ENCODE data around the gene FRS3. TPM values are rescaled to one million over a fixed set of nuclear protein-coding genes. Genes with fewer than 3 reads are reported as not detected.
A peak's percentile ranks its signal among the peaks of the same experiment; 100 is the strongest.

FRS3 gene
- total and polyA plus RNA-seq, 5 donors from 2014 or later: 1.3 to 6.4 (median 1.5) TPM

DNA sequence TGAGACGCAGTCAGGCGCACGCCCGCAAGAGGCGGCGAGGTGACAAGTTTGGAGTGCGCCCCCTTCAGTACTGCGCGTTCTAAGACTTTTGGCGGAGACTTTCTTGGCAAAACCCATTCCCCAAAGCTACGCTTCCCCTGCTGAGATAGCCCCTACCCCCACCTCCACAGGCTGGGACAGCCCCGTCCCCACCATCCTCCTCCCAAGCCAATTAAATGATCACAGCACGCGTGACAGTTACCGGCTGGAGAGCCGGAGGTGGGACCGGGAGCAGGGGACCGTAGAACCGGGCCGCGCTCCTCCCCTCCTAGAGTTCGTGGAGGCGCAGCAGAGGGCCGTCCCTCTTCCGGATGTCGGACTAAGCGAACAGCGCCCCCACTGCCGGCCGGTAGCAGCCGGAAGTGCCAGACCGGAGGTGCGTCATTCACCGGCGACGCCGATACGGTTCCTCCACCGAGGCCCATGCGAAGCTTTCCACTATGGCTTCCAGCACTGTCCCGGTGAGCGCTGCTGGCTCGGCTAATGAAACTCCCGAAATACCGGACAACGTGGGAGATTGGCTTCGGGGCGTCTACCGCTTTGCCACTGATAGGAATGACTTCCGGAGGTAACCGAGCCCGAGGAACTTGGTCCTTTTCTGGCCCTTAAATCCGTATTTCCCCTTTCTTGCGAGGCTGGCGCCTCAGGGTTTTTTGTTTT is 7.7 kb upstream of the FRS3 start, which contains the start of gene TOMM6:
TSS of gene TOMM6 (plus strand) at position 476 of the 699 bp plus-strand sequence. CDS start at position 480, 4 bp downstream.
- H3K36me3 Mint-ChIP-seq: peaks cover 8% of the 10 kb centered on the region
- H3K27ac Mint-ChIP-seq: peak within 1 kb of the TSS; percentile 97 to 99 (median 97)
- peak; percentile 92 to 96 (median 95) for DNase-seq

DNA sequence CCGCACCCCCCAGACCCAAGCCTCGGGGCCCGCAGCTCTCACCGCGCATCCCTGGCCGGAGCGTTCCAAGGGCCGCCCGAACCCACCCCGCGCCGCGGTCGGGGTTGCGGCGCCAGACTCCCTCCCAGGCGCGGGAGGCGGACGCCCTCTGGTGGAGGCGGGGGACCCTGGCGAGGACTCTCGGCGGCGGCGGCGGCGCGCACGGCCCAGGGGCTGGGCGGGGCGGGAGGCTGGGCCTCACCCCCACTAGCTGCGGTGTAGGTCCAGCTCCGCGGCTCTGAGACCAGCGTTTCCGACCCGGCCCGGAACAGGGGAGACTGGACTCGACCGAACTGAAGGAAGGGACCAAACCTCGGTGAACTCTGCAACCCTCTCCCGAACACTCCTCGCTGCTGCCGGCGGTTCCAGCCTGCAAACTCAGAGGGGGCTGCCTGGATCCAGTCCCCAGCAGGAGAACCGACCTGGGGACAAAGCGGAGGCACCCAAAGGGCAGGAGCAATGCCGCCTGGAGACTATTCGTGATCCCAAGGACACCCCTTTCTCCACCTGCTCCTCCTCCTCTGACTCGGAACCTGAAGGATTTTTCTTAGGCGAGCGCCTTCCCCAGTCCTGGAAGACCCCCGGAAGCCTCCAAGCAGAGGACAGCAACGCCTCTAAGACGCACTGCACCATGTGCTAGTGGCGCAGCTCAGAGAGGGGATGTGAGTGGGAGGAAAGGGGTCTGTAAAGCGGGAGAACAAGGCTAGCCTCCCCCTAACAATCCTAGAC is 6.9 kb upstream of the FRS3 start:
- Mint-ChIP-seq H3K4me1 (peaks cover 6 to 24% (median 12%) of the 10 kb centered on the region in 4 donors), H3K36me3 (peaks cover 8% of the 10 kb centered on the region), H3K27ac (peak overlapping the region; percentile 97 to 99 (median 97)), H3K9me3 (no peaks in the 10 kb centered on the region), H3K4me3 (peak overlapping the region; percentile 96 to 97 (median 96)), H3K27me3 (peaks cover 14% of the 10 kb centered on the region)
- H3K4me3 ChIP-seq (ENCODE audit: low read depth, low read length): peak overlapping the region; percentile 98
- ATAC-seq (ENCODE audit: low read depth in 2 of 2): peak; percentile 74 to 75
- no peaks in the 10 kb centered on the region for H3K27me3 ChIP-seq (ENCODE audit: control insufficient read depth, insufficient read depth, low read length)
- peaks cover 22% of the 10 kb centered on the region for H3K36me3 ChIP-seq (ENCODE audit: control insufficient read depth, insufficient read depth, low read length)
- H3K4me1 ChIP-seq (ENCODE audit: control insufficient read depth, insufficient read depth, low read length, poor library complexity, severe bottlenecking): peaks cover 24% of the 10 kb centered on the region
- peak; percentile 81 to 86 (median 83) for DNase-seq
- H3K27ac ChIP-seq (ENCODE audit: insufficient read depth, low read length, poor library complexity, severe bottlenecking): peak overlapping the region; percentile 86
- H3K9me3 ChIP-seq (ENCODE audit: control insufficient read depth in 2 of 2, low read length in 2 of 2): no peaks in the 10 kb centered on the region

More for the DNA sequence above, 7.7 kb upstream of the FRS3 start, which contains the start of gene TOMM6:
- H3K4me1 ChIP-seq (ENCODE audit: control insufficient read depth, insufficient read depth, low read length, poor library complexity, severe bottlenecking): peaks cover 24% of the 10 kb centered on the region
- H3K36me3 ChIP-seq (ENCODE audit: control insufficient read depth, insufficient read depth, low read length): peaks cover 24% of the 10 kb centered on the region
- Mint-ChIP-seq H3K4me3 (peak within 1 kb of the TSS; percentile 96 to 97 (median 96)), H3K9me3 (no peaks in the 10 kb centered on the region), H3K4me1 (peaks cover 6 to 26% (median 12%) of the 10 kb centered on the region in 4 donors), H3K27me3 (peaks cover 13% of the 10 kb centered on the region)
- peak; percentile 83 to 86 for ATAC-seq (ENCODE audit: low read depth in 2 of 2)
- H3K27me3 ChIP-seq (ENCODE audit: control insufficient read depth, insufficient read depth, low read length): no peaks in the 10 kb centered on the region
- H3K4me3 ChIP-seq (ENCODE audit: low read depth, low read length): peak within 1 kb of the TSS; percentile 98
- H3K9me3 ChIP-seq (ENCODE audit: control insufficient read depth in 2 of 2, low read length in 2 of 2): no peaks in the 10 kb centered on the region
- peak within 1 kb of the TSS; percentile 86 for H3K27ac ChIP-seq (ENCODE audit: insufficient read depth, low read length, poor library complexity, severe bottlenecking)

DNA sequence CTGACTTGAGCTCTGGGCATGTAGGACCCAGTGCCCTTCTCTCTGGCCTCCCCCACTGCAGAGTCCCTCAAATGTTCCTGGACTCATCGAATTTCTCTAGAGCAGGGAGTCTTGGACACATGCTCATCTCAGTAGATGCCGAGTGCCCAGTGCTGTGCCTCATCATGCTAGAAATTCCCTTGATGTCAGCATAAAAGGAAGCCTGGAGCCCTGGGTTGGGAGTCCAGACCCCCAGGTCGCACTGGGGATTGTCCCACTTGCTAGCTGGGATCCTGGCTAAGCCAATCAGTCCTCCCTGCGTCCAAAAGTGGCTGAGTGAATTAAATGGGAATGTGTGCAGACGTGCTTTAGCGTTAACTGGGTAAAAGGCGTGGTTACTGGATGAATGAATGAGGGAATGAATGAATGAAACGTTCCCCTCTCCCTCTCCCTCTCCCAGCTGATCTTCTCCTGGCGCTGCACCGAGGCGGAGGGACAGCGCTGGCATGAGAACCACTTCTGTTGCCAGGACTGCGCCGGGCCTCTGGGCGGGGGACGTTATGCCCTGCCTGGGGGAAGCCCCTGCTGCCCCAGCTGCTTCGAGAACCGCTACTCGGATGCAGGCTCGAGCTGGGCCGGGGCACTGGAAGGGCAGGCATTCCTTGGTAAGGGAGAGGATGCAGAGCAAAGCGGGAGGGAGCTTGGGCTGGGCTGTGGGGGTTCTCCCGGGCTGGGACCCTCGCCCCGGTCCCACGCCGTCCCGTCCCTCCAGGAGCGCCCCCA is 6.2 kb upstream of the FRS3 start:
- H3K27ac Mint-ChIP-seq: peak overlapping the region in 2 of 3 donors; percentile 38 to 88
- peaks cover 20% of the 10 kb centered on the region for H3K36me3 ChIP-seq (ENCODE audit: control insufficient read depth, insufficient read depth, low read length)
- H3K27ac ChIP-seq (ENCODE audit: insufficient read depth, low read length, poor library complexity, severe bottlenecking): no peak overlapping the region
- no peaks in the 10 kb centered on the region for H3K9me3 Mint-ChIP-seq
- H3K9me3 ChIP-seq (ENCODE audit: control insufficient read depth in 2 of 2, low read length in 2 of 2): no peaks in the 10 kb centered on the region
- no peak overlapping the region for H3K4me3 ChIP-seq (ENCODE audit: low read depth, low read length)
- peaks cover 6 to 26% (median 14%) of the 10 kb centered on the region in 4 donors for H3K4me1 Mint-ChIP-seq
- peak overlapping the region; percentile 81 to 96 (median 92) for H3K4me3 Mint-ChIP-seq
- H3K4me1 ChIP-seq (ENCODE audit: control insufficient read depth, insufficient read depth, low read length, poor library complexity, severe bottlenecking): peaks cover 25% of the 10 kb centered on the region
- peaks cover 20% of the 10 kb centered on the region for H3K27me3 Mint-ChIP-seq
- DNase-seq (no peak), ATAC-seq (ENCODE audit: low read depth in 2 of 2) (no peak)
- H3K27me3 ChIP-seq (ENCODE audit: control insufficient read depth, insufficient read depth, low read length): peaks cover 2% of the 10 kb centered on the region
- H3K36me3 Mint-ChIP-seq: peaks cover 8% of the 10 kb centered on the region

DNA sequence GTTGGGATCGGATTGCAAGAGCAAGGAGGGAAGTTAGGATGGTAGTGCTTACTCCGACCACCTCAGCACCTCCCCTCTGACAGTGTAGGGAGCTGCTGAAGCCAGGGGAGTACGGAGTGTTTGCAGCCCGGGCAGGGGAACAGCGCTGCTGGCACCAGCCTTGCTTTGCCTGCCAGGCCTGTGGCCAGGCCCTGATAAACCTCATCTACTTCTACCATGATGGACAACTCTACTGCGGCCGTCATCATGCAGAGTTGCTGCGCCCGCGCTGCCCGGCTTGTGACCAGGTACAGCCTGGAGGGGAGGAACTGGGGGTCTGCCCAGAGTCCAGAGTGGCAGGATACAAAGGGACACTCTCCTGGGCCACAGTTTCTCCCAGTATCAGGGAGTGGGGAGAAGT is 5.6 kb upstream of the FRS3 start:
- no peak for ATAC-seq (ENCODE audit: low read depth in 2 of 2)
- Mint-ChIP-seq H3K9me3 (no peaks in the 10 kb centered on the region), H3K4me3 (peak overlapping the region; percentile 66 to 96 (median 85)), H3K27me3 (peaks cover 20% of the 10 kb centered on the region), H3K36me3 (peaks cover 8% of the 10 kb centered on the region), H3K27ac (no peak overlapping the region), H3K4me1 (peaks cover 6 to 28% (median 12%) of the 10 kb centered on the region in 4 donors)
- Histone ChIP-seq H3K27me3 (ENCODE audit: control insufficient read depth, insufficient read depth, low read length) (peaks cover 2% of the 10 kb centered on the region), H3K36me3 (ENCODE audit: control insufficient read depth, insufficient read depth, low read length) (peaks cover 14% of the 10 kb centered on the region), H3K4me1 (ENCODE audit: control insufficient read depth, insufficient read depth, low read length, poor library complexity, severe bottlenecking) (peaks cover 32% of the 10 kb centered on the region), H3K4me3 (ENCODE audit: low read depth, low read length) (no peak overlapping the region), H3K27ac (ENCODE audit: insufficient read depth, low read length, poor library complexity, severe bottlenecking) (no peak overlapping the region), H3K9me3 (ENCODE audit: control insufficient read depth in 2 of 2, low read length in 2 of 2) (no peaks in the 10 kb centered on the region)
- DNase-seq: no peak

DNA sequence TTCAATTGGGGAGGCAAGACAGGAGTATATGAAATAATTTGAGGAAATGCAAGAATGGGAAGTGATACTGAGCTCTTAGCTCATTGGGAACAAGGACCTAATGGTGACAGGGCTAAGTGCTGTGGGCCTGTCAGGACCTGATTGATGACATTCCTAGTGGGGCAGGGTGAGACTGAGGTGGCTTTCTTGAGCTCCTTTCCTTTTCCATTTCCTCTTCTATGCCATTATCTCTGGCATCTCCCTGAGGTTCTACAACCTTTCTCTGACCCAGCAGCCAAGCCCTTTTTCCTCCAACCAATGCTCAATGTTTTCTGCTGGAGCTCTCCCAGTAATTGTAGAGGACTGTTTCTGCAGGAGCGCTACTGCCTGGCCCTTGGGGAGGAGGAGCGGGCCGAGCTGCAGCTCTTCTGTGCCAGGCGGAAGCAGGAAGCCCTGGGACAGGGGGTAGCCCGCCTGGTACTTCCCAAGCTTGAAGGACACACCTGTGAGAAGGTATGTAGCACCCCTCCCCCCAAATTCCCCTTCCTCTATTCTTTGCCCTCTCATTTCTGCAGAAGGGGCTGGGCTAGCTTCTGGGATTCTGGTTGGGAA is 5.0 kb upstream of the FRS3 start:
- H3K4me3 Mint-ChIP-seq: peak overlapping the region; percentile 66 to 96 (median 85)
- Histone ChIP-seq H3K36me3 (ENCODE audit: control insufficient read depth, insufficient read depth, low read length) (peaks cover 8% of the 10 kb centered on the region), H3K9me3 (ENCODE audit: control insufficient read depth in 2 of 2, low read length in 2 of 2) (no peaks in the 10 kb centered on the region), H3K4me3 (ENCODE audit: low read depth, low read length) (no peak overlapping the region), H3K4me1 (ENCODE audit: control insufficient read depth, insufficient read depth, low read length, poor library complexity, severe bottlenecking) (peaks cover 33% of the 10 kb centered on the region), H3K27ac (ENCODE audit: insufficient read depth, low read length, poor library complexity, severe bottlenecking) (no peak overlapping the region), H3K27me3 (ENCODE audit: control insufficient read depth, insufficient read depth, low read length) (peaks cover 2% of the 10 kb centered on the region)
- H3K4me1 Mint-ChIP-seq: peaks cover 6 to 33% (median 11%) of the 10 kb centered on the region in 4 donors
- ATAC-seq (ENCODE audit: low read depth in 2 of 2) (no peak), DNase-seq (no peak)
- peaks cover 25% of the 10 kb centered on the region for H3K27me3 Mint-ChIP-seq
- H3K36me3 Mint-ChIP-seq: peaks cover 7% of the 10 kb centered on the region
- peak overlapping the region in 1 of 3 donors; percentile 15 for H3K27ac Mint-ChIP-seq
- H3K9me3 Mint-ChIP-seq: no peaks in the 10 kb centered on the region

DNA sequence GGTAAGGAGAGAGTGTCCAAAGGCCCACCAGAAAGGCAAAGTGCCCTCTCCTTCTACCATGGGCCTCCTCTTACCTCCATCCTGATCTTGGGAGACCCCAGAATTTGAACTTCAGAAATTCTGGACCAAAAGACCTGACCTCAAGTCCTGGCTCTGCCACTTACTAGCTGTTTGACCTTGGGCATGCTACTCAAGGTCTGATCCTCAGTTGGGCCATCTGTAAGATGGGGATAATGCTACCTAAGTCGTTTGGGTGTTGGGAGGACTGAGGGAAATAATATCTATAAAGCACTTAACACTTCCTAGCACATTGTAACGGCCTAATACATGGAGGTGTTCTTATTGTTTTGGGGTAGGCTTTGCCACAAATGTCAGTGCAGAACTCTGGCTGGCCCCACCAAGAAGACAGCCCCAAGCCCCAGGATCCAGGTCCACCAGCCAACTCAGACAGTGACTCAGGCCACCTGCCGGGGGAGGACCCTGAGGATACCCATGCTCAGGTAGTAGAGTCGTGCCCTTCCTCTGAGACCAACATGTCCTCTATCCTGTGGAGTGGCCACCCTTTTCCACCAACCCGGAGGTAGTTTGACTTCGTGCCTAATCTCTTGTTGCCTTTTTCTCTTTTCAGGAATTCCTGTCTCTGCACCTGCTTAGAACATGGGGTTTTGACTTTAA is 3.5 kb upstream of the FRS3 start:
- DNase-seq: no peak
- Histone ChIP-seq H3K27me3 (ENCODE audit: control insufficient read depth, insufficient read depth, low read length) (peaks cover 2% of the 10 kb centered on the region), H3K4me3 (ENCODE audit: low read depth, low read length) (no peak overlapping the region), H3K9me3 (ENCODE audit: control insufficient read depth in 2 of 2, low read length in 2 of 2) (no peaks in the 10 kb centered on the region), H3K27ac (ENCODE audit: insufficient read depth, low read length, poor library complexity, severe bottlenecking) (no peak overlapping the region), H3K36me3 (ENCODE audit: control insufficient read depth, insufficient read depth, low read length) (no peaks in the 10 kb centered on the region), H3K4me1 (ENCODE audit: control insufficient read depth, insufficient read depth, low read length, poor library complexity, severe bottlenecking) (peaks cover 31% of the 10 kb centered on the region)
- H3K27ac Mint-ChIP-seq: no peak overlapping the region
- peaks cover 26% of the 10 kb centered on the region for H3K27me3 Mint-ChIP-seq
- peak overlapping the region in 3 of 4 donors; percentile 36 to 89 (median 48) for H3K4me3 Mint-ChIP-seq
- peaks cover 9 to 32% (median 18%) of the 10 kb centered on the region in 4 donors for H3K4me1 Mint-ChIP-seq
- no peaks in the 10 kb centered on the region for H3K9me3 Mint-ChIP-seq
- ATAC-seq (ENCODE audit: low read depth in 2 of 2): no peak
- H3K36me3 Mint-ChIP-seq: peaks cover under 1% of the 10 kb centered on the region

All from CD4-positive, CD25-positive, alpha-beta regulatory T cell (primary cell).